GM23338 (cell line): ENCODE results near the gene MAS1L. TPM values are rescaled to one million over a fixed set of nuclear protein-coding genes. Genes with fewer than 3 reads are reported as not detected.

ENCODE experiments used
- ATAC-seq: fragments of 200-7000 bp; cut with Tn5 transposase; 3 replicates; pipeline ENCODE4 v1.9.1; 2020
- DNase-seq: peaks from one replicate; pipeline ENCODE4 v3.0.0-alpha.2; 2015; ENCODE audit warnings: low spot score
- H2AFZ ChIP-seq: fragments of 200-600 bp; sonication (generic); 2 replicates; pipeline ENCODE4 v1.8.0; 2016; ENCODE audit warnings: antibody characterized with exemption, mild to moderate bottlenecking, moderate library complexity
- H3F3A ChIP-seq: fragments of 200-600 bp; sonication (generic); replicated peaks from 2 replicates; pipeline ENCODE4 v1.8.0; 2017; ENCODE audit warnings: antibody characterized with exemption, mixed run types, low read depth
- H3K27ac ChIP-seq: fragments of 200-600 bp; sonication (generic); 2 replicates; pipeline ENCODE4 v1.6.1; 2016; ENCODE audit warnings: low read depth
- H3K27me3 ChIP-seq: fragments of 200-600 bp; sonication (generic); 2 replicates; pipeline ENCODE4 v1.8.0; 2016; ENCODE audit warnings: mild to moderate bottlenecking, mixed run types, moderate library complexity; ENCODE audit not compliant: insufficient read depth
- H3K36me3 ChIP-seq: fragments of 200-600 bp; sonication (generic); 2 replicates; pipeline ENCODE4 v1.8.0; 2016; ENCODE audit warnings: mild to moderate bottlenecking; ENCODE audit not compliant: insufficient read depth
- H3K4me1 ChIP-seq: fragments of 200-600 bp; sonication (generic); 2 replicates; pipeline ENCODE4 v1.8.0; 2016; ENCODE audit warnings: mild to moderate bottlenecking, moderate library complexity; ENCODE audit not compliant: insufficient read depth
- H3K4me2 ChIP-seq: fragments of 200-600 bp; sonication (generic); 2 replicates; pipeline ENCODE4 v1.7.1; 2017; ENCODE audit warnings: mixed run types
- H3K4me3 ChIP-seq: fragments of 200-600 bp; sonication (generic); 2 replicates; pipeline ENCODE4 v1.6.1; 2016; ENCODE audit warnings: mixed run types
- H3K79me2 ChIP-seq: fragments of 200-600 bp; sonication (generic); replicated peaks from 2 replicates; pipeline ENCODE4 v1.8.0; 2017; ENCODE audit warnings: mild to moderate bottlenecking; ENCODE audit not compliant: insufficient read depth
- H3K9me2 ChIP-seq: fragments of 200-600 bp; sonication (generic); 2 replicates; pipeline ENCODE4 v1.8.0; 2017; ENCODE audit not compliant: insufficient read depth
- H4K20me1 ChIP-seq: fragments of 200-600 bp; sonication (generic); replicated peaks from 2 replicates; pipeline ENCODE4 v1.8.0; 2017; ENCODE audit warnings: mild to moderate bottlenecking; ENCODE audit not compliant: insufficient read depth
- H3K27ac Mint-ChIP-seq: 2 replicates; pipeline ENCODE4 v1.8.0; 2020; ENCODE audit warnings: inconsistent platforms, mild to moderate bottlenecking, moderate library complexity, mixed read lengths
- H3K27me3 Mint-ChIP-seq: 3 replicates; pipeline ENCODE4 v1.8.0; 2022; ENCODE audit warnings: low read depth, mild to moderate bottlenecking, moderate library complexity, mixed read lengths, inconsistent platforms; ENCODE audit not compliant: insufficient read depth, poor library complexity
- H3K36me3 Mint-ChIP-seq: 3 replicates; pipeline ENCODE4 v1.8.0; 2021; ENCODE audit warnings: low read depth, mild to moderate bottlenecking, inconsistent platforms, moderate library complexity, mixed read lengths
- H3K4me1 Mint-ChIP-seq: 3 replicates; pipeline ENCODE4 v1.8.0; 2020; ENCODE audit warnings: mild to moderate bottlenecking, inconsistent platforms, mixed read lengths
- H3K4me3 Mint-ChIP-seq: 3 replicates; pipeline ENCODE4 v1.8.0; 2021; ENCODE audit warnings: moderate library complexity, mild to moderate bottlenecking, inconsistent platforms, mixed read lengths
- H3K9me3 Mint-ChIP-seq: 3 replicates; pipeline ENCODE4 v1.8.0; 2020; ENCODE audit warnings: moderate library complexity, mild to moderate bottlenecking, inconsistent platforms, mixed read lengths
- CREB1 ChIP-seq: fragments of 250-450 bp; sonication (Bioruptor Pico); IDR thresholded peaks from 2 replicates; pipeline ENCODE4 v1.5.0; 2020; ENCODE audit warnings: low read depth, mild to moderate bottlenecking, moderate library complexity
- CTCF ChIP-seq, 2 experiments: fragments of 200-600 bp in 1 of 2; sonication (generic) in 1 of 2; conservative IDR thresholded peaks; 2 replicates each; pipeline versions ENCODE4 v1.5.1 to v1.6.1; 2016 to 2017; ENCODE audit warnings: antibody characterized with exemption in 2 of 2, low read depth in 2 of 2, mild to moderate bottlenecking in 2 of 2, moderate library complexity in 1 of 2
- ETS1 ChIP-seq: IDR thresholded peaks from 2 replicates; pipeline ENCODE4 v1.6.1; 2016; ENCODE audit warnings: antibody characterized with exemption
- EZH2 ChIP-seq: fragments of 200-600 bp; sonication (generic); IDR thresholded peaks from one replicate; pipeline ENCODE4 v1.8.0; 2017; ENCODE audit warnings: antibody characterized with exemption, mild to moderate bottlenecking, low read depth; ENCODE audit not compliant: unreplicated experiment
- EZH2phosphoT487 ChIP-seq: fragments of 200-600 bp; sonication (generic); IDR thresholded peaks from one replicate; pipeline ENCODE4 v1.8.1; 2018; ENCODE audit warnings: antibody characterized with exemption; ENCODE audit not compliant: unreplicated experiment
- REST ChIP-seq: IDR thresholded peaks from one replicate; pipeline ENCODE4 v1.6.1; 2018; ENCODE audit warnings: antibody characterized with exemption; ENCODE audit not compliant: unreplicated experiment
- ZNF114 ChIP-seq: fragments of 250-450 bp; sonication (Bioruptor Pico); IDR thresholded peaks from 2 replicates; pipeline ENCODE4 v1.5.0; 2020; ENCODE audit warnings: mild to moderate bottlenecking, moderate library complexity
- ZNF462 ChIP-seq: fragments of 250-450 bp; sonication (Bioruptor Pico); IDR thresholded peaks from 2 replicates; pipeline ENCODE4 v1.5.0; 2020; ENCODE audit warnings: mild to moderate bottlenecking, moderate library complexity
- polyA plus RNA-seq: library from polyadenylated mRNA; unstranded; fragments of >200 nt; fragmentation: Nextera tagmentation; extraction: Ambion mirVana; gene quantifications from 2 replicates; pipeline ENCODE4 v1.2.1, GENCODE V29; 2016
- total RNA-seq: library from RNA; depleted of rRNA; stranded (reverse); fragments of >200 nt; shearing (Covaris generic); gene quantifications from 2 replicates; pipeline ENCODE4 v1.2.3, GENCODE V29; 2014

MAS1L gene
- total and polyA plus RNA-seq, 2 experiments from 2014 or later, result not detected

GRCh38 chr6:29499704-29500103 lies 11.9 kb upstream of the MAS1L start (continued):
- no peak for TF ChIP-seq ZNF462
- no peak for TF ChIP-seq EZH2
- TF ChIP-seq CREB1 (CRISPR knock-in tag), result no peak
- no peak for TF ChIP-seq ZNF114 (CRISPR knock-in tag)

GRCh38 chr6:29496961-29497360 lies 9.2 kb upstream of the MAS1L start:
- Histone ChIP-seq H4K20me1 (no peaks in the 10 kb centered on the region), H2AFZ (no peak overlapping the region), H3K9me2 (peaks cover 10% of the 10 kb centered on the region; the same call in 1 of the 2 replicates), H3F3A (no peaks in the 10 kb centered on the region), H3K4me1 (no peaks in the 10 kb centered on the region), H3K79me2 (no peaks in the 10 kb centered on the region), H3K4me2 (no peak overlapping the region), H3K36me3 (no peaks in the 10 kb centered on the region), H3K27ac (no peak overlapping the region), H3K27me3 (no peaks in the 10 kb centered on the region), H3K4me3 (no peak overlapping the region)
- no peak overlapping the region for H3K27ac Mint-ChIP-seq
- H3K36me3 Mint-ChIP-seq, result no peaks in the 10 kb centered on the region
- H3K27me3 Mint-ChIP-seq, result peaks cover 2% of the 10 kb centered on the region
- no peaks in the 10 kb centered on the region for H3K9me3 Mint-ChIP-seq
- H3K4me3 Mint-ChIP-seq, result no peak overlapping the region
- DNase-seq (no peak), ATAC-seq (no peak)
- peaks cover 5% of the 10 kb centered on the region for H3K4me1 Mint-ChIP-seq
- TF ChIP-seq EZH2phosphoT487 (no peak), CTCF (conservative IDR thresholded peaks at IDR 0.05; ENCODE audit: low read depth in 2 of 2) (no peak), REST (no peak), ETS1 (no peak)
